IMR-90 (cell line): ENCODE results near the gene CANX. TPM values are rescaled to one million over a fixed set of nuclear protein-coding genes. Genes with fewer than 3 reads are reported as not detected.
A peak's percentile ranks its signal among the peaks of the same experiment; 100 is the strongest.

Source experiments
- ATAC-seq: fragments of 200-7000 bp; cut with Tn5 transposase; 2 replicates; pipeline ENCODE4 v1.9.1; 2020; ENCODE audit warnings: low read depth, mild to moderate bottlenecking, moderate library complexity
- BruUV-seq: library from RNA; stranded (reverse); fragments of 400-500 nt; replicated peaks from 2 replicates; lab custom pipeline; 2021; lab: Mats Ljungman, UMichigan
- CTCF ChIA-PET: fragments of 300-600 bp; formaldehyde crosslinking; extraction: SDS; loops from one replicate; lab custom pipeline; 2021; ENCODE audit warnings: antibody characterized with exemption; lab: Yijun Ruan, JAX
- POLR2A ChIA-PET: fragments of 300-600 bp; sonication (Branson Sonifier 250); formaldehyde crosslinking; loops from one replicate; lab custom pipeline; 2022; ENCODE audit warnings: antibody characterized with exemption; ENCODE audit not compliant: unreplicated experiment; lab: Charles Lee
- DNase-seq: peaks from one replicate; pipeline ENCODE4 v3.0.0; 2013
- H2AFZ ChIP-seq: replicated peaks from 2 replicates; pipeline ENCODE3; 2013; ENCODE audit warnings: low read length, mild to moderate bottlenecking; ENCODE audit not compliant: poor library complexity
- H2AK5ac ChIP-seq: 2 replicates; pipeline ENCODE4 v1.6.1; 2013; ENCODE audit warnings: low read depth, low read length, inconsistent platforms
- H2AK9ac ChIP-seq: replicated peaks from 2 replicates; pipeline ENCODE3; 2013; ENCODE audit warnings: mild to moderate bottlenecking, low read depth, low read length, moderate library complexity; ENCODE audit not compliant: poor library complexity
- H2BK120ac ChIP-seq: 2 replicates; pipeline ENCODE4 v1.6.1; 2013; ENCODE audit warnings: low read depth, low read length, inconsistent platforms
- H2BK15ac ChIP-seq: 3 replicates; pipeline ENCODE4 v1.6.1; 2013; ENCODE audit warnings: low read depth, low read length, inconsistent platforms
- H2BK20ac ChIP-seq: 2 replicates; pipeline ENCODE4 v1.6.1; 2013; ENCODE audit warnings: low read depth, mild to moderate bottlenecking, inconsistent platforms, low read length, moderate library complexity
- H2BK5ac ChIP-seq: 2 replicates; pipeline ENCODE4 v1.6.1; 2013; ENCODE audit warnings: mild to moderate bottlenecking, low read depth, low read length, inconsistent platforms; ENCODE audit not compliant: poor library complexity, severe bottlenecking
- H3K14ac ChIP-seq: replicated peaks from 2 replicates; pipeline ENCODE4 v1.6.1; 2013; ENCODE audit warnings: low read depth, low read length, inconsistent platforms
- H3K18ac ChIP-seq: 2 replicates; pipeline ENCODE4 v1.6.1; 2013; ENCODE audit warnings: low read depth, low read length, control low read depth
- H3K23ac ChIP-seq: 2 replicates; pipeline ENCODE4 v1.6.1; 2013; ENCODE audit warnings: low read depth, low read length, inconsistent platforms
- H3K27ac ChIP-seq: 2 replicates; pipeline ENCODE4 v1.5.1; 2013; ENCODE audit warnings: mild to moderate bottlenecking, control low read depth, low read length; ENCODE audit not compliant: insufficient read depth
- H3K27me3 ChIP-seq: 2 replicates; pipeline ENCODE4 v1.6.1; 2013; ENCODE audit warnings: low read length; ENCODE audit not compliant: control insufficient read depth, insufficient read depth
- H3K36me3 ChIP-seq: 2 replicates; pipeline ENCODE4 v1.6.1; 2013; ENCODE audit warnings: low read length, mixed read lengths; ENCODE audit not compliant: control insufficient read depth, insufficient read depth
- H3K4ac ChIP-seq: 2 replicates; pipeline ENCODE4 v1.6.1; 2013; ENCODE audit warnings: low read depth, low read length, inconsistent platforms
- H3K4me1 ChIP-seq: 2 replicates; pipeline ENCODE4 v1.6.1; 2013; ENCODE audit warnings: low read length, mixed read lengths; ENCODE audit not compliant: control insufficient read depth, insufficient read depth
- H3K4me2 ChIP-seq: 2 replicates; pipeline ENCODE4 v1.6.1; 2013; ENCODE audit warnings: low read depth, mild to moderate bottlenecking, control low read depth, low read length, moderate library complexity
- H3K4me3 ChIP-seq: 2 replicates; pipeline ENCODE4 v1.5.1; 2013; ENCODE audit warnings: low read depth, mild to moderate bottlenecking, control low read depth, low read length, moderate library complexity; ENCODE audit not compliant: insufficient read depth
- H3K56ac ChIP-seq: 2 replicates; pipeline ENCODE4 v1.6.1; 2013; ENCODE audit warnings: low read length, inconsistent platforms; ENCODE audit not compliant: insufficient read depth; ENCODE audit errors: extremely low read depth
- H3K79me1 ChIP-seq, 2 experiments: 2 replicates each; pipeline ENCODE4 v1.6.1; 2013; ENCODE audit warnings: low read length in 2 of 2, inconsistent platforms in 1 of 2, low read depth in 1 of 2
- H3K9ac ChIP-seq: 2 replicates; pipeline ENCODE4 v1.6.1; 2013; ENCODE audit warnings: low read depth, low read length, control low read depth
- H3K9me1 ChIP-seq: 2 replicates; pipeline ENCODE4 v1.6.1; 2013; ENCODE audit warnings: low read length, inconsistent platforms; ENCODE audit not compliant: insufficient read depth
- H3K9me3 ChIP-seq: 2 replicates; pipeline ENCODE4 v1.6.1; 2013; ENCODE audit warnings: low read length; ENCODE audit not compliant: control insufficient read depth, insufficient read depth
- H4K20me1 ChIP-seq: 2 replicates; pipeline ENCODE4 v1.6.1; 2013; ENCODE audit warnings: low read length, inconsistent platforms; ENCODE audit not compliant: insufficient read depth
- H4K5ac ChIP-seq: 2 replicates; pipeline ENCODE4 v1.6.1; 2013; ENCODE audit warnings: mild to moderate bottlenecking, low read depth, low read length, control low read depth
- H4K8ac ChIP-seq, 2 experiments: 2 replicates each; pipeline ENCODE4 v1.6.1; 2013; ENCODE audit warnings: low read depth in 2 of 2, low read length in 2 of 2, control low read depth in 1 of 2, inconsistent platforms in 1 of 2
- H4K91ac ChIP-seq: 2 replicates; pipeline ENCODE4 v1.6.1; 2013; ENCODE audit warnings: low read depth, low read length, inconsistent platforms; ENCODE audit not compliant: insufficient read depth
- BHLHE40 ChIP-seq: fragments of 150-350 bp; IDR thresholded peaks from 2 replicates; pipeline ENCODE4 v1.6.1; 2016; ENCODE audit warnings: mild to moderate bottlenecking, low read depth, low read length
- CEBPB ChIP-seq: IDR thresholded peaks from 2 replicates; pipeline ENCODE4 v1.6.1; 2012; ENCODE audit warnings: low read depth, low read length, improper control_type of control experiment
- CHD1 ChIP-seq: IDR thresholded peaks from 2 replicates; pipeline ENCODE4 v1.6.1; 2012; ENCODE audit warnings: low read depth, low read length, improper control_type of control experiment
- FOS ChIP-seq: fragments of 150-350 bp; IDR thresholded peaks from 2 replicates; pipeline ENCODE4 v1.6.1; 2016; ENCODE audit warnings: low read depth, low read length
- MAFK ChIP-seq: IDR thresholded peaks from 2 replicates; pipeline ENCODE4 v1.6.1; 2012; ENCODE audit warnings: low read depth, low read length, improper control_type of control experiment
- MAZ ChIP-seq: IDR thresholded peaks from 2 replicates; pipeline ENCODE4 v1.6.1; 2012; ENCODE audit warnings: low read depth, mild to moderate bottlenecking, low read length, improper control_type of control experiment, moderate library complexity, borderline replicate concordance
- MXI1 ChIP-seq: IDR thresholded peaks from 2 replicates; pipeline ENCODE4 v1.6.1; 2012; ENCODE audit warnings: low read depth, mild to moderate bottlenecking, low read length, moderate library complexity, borderline replicate concordance
- NFE2L2 ChIP-seq: fragments of 150-350 bp; IDR thresholded peaks from 2 replicates; pipeline ENCODE4 v1.6.1; 2016; ENCODE audit warnings: low read depth, mild to moderate bottlenecking, low read length
- POLR2A ChIP-seq: IDR thresholded peaks from 2 replicates; pipeline ENCODE4 v1.6.1; 2012; ENCODE audit warnings: mild to moderate bottlenecking, low read depth, low read length
- RAD21 ChIP-seq: IDR thresholded peaks from 2 replicates; pipeline ENCODE4 v1.6.1; 2012; ENCODE audit warnings: low read length, improper control_type of control experiment
- RCOR1 ChIP-seq: IDR thresholded peaks from 2 replicates; pipeline ENCODE4 v1.6.1; 2012; ENCODE audit warnings: mild to moderate bottlenecking, low read length, improper control_type of control experiment; ENCODE audit not compliant: insufficient replicate concordance
- RFX5 ChIP-seq: IDR thresholded peaks from 2 replicates; pipeline ENCODE4 v1.8.0; 2012; ENCODE audit warnings: low read depth, mild to moderate bottlenecking, low read length, moderate library complexity
- SMC3 ChIP-seq: fragments of 150-350 bp; IDR thresholded peaks from 2 replicates; pipeline ENCODE4 v1.6.1; 2016; ENCODE audit warnings: low read depth, mild to moderate bottlenecking, antibody characterized with exemption, low read length, moderate library complexity
- WGBS, 2 experiments: methylation state at CpG; one replicate each; pipeline versions ENCODE4 v1.1.5 to v1.1.7; 2013; ENCODE audit warnings: missing lambda C conversion rate in 2 of 2; ENCODE audit not compliant: insufficient read length in 1 of 2; ENCODE audit errors: extremely low coverage in 2 of 2; 5-methylcytosine and 5-hydroxymethylcytosine counted together
- dilution Hi-C: fragments of 300-500 bp; cut with HindIII; formaldehyde crosslinking; loops from one replicate; pipeline ENCODE4 v1.14.3; 2018; ENCODE audit warnings: low sequenced_read_pairs; ENCODE audit not compliant: unreplicated experiment
- in situ Hi-C: fragments of 300-500 bp; cut with MboI; formaldehyde crosslinking; loops from 3 replicates; pipeline ENCODE4 v1.14.3; 2019; ENCODE audit warnings: low sequenced_read_pairs, inconsistent platforms, mixed read lengths
- intact Hi-C: fragments of 100-400 bp; cut with micrococcal nuclease; formaldehyde crosslinking; loops from 2 replicates; pipeline ENCODE4 v1.10.0; 2022
- polyA plus RNA-seq, 3 experiments: library from polyadenylated mRNA; depleted of rRNA; stranded (reverse); fragments of >200 nt; gene quantifications; 2 replicates each; pipeline ENCODE4 v1.2.3, GENCODE V29; 2012; ENCODE audit warnings: low replicate concordance in 1 of 3
- total RNA-seq: library from RNA; depleted of rRNA; stranded (reverse); fragments of >200 nt; gene quantifications from 2 replicates; pipeline ENCODE4 v1.2.3, GENCODE V29; 2012
- TF ChIP-seq, protein P1 (sequence below): conservative IDR thresholded peaks from 2 replicates; pipeline ENCODE4 v1.5.1; 2012; ENCODE audit warnings: mild to moderate bottlenecking, low read depth, low read length, improper control_type of control experiment
- TF ChIP-seq, protein P2 (sequence below): fragments of 150-350 bp; IDR thresholded peaks from 2 replicates; pipeline ENCODE4 v1.6.1; 2017; ENCODE audit warnings: mild to moderate bottlenecking, antibody characterized with exemption, low read length, low read depth
- TF ChIP-seq, protein P3 (sequence below): fragments of 150-350 bp; IDR thresholded peaks from 2 replicates; pipeline ENCODE4 v1.6.1; 2016; ENCODE audit warnings: low read depth, mild to moderate bottlenecking, low read length, moderate library complexity, borderline replicate concordance

The CANX gene
- total and polyA plus RNA-seq, 2 of the 4 experiments (the other 2 are of a cell fraction), result 216 to 345 TPM

DNA sequence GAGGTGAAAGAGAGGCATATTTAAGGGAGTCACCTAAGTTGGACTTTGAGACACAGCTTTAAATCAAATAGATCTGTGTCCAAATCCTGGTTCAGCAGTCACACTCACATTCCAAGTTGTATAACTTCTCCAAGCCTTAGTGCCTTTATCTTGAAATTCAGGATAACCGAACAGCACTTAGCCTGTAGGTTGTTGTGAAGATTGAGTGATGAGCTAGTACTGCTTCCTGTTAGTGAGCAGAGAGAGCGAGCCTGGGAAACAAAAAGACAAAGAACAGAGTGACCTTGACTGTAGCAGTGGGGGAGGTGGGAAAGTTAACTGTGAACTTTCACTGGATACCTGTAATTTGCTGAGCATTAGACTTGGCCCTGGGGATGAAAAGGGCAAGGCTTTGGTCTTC, 56.3 kb downstream of the CANX start:
- Histone ChIP-seq H3K14ac (no peak overlapping the region), H3K4me3 (no peak overlapping the region), H3K56ac (no peak overlapping the region), H4K8ac (no peak overlapping the region), H3K27ac (no peak overlapping the region), H2BK5ac (no peak overlapping the region), H3K79me1 (peaks cover 21 to 74% of the 10 kb centered on the region in 2 experiments), H4K20me1 (peaks cover 84% of the 10 kb centered on the region), H3K9me1 (peaks cover 13% of the 10 kb centered on the region), H2BK20ac (no peak overlapping the region), H3K4me1 (peaks cover 6% of the 10 kb centered on the region), H2AK5ac (0 out of 2 replicates have a peak overlapping the region, but pooled peaks have one; percentile 2), H3K4me2 (0 out of 2 replicates have a peak overlapping the region, but pooled peaks have one; percentile 50), H3K27me3 (no peaks in the 10 kb centered on the region), H3K4ac (no peak overlapping the region), H4K5ac (no peak overlapping the region), H3K23ac (peak overlapping the region; percentile 54), H2BK120ac (no peak overlapping the region), H2AFZ (no peak overlapping the region), H4K91ac (no peak overlapping the region), H2AK9ac (no peak overlapping the region), H3K9me3 (no peaks in the 10 kb centered on the region), H3K18ac (no peak overlapping the region), H2BK15ac (no peak overlapping the region), H3K9ac (no peak overlapping the region), H3K36me3 (peaks cover 3% of the 10 kb centered on the region)
- WGBS, 2 experiments, result no CpG with 5 or more reads among the region's 2 CpGs
- CTCF ChIA-PET, result interaction anchor here (0.6 to 1.6 kb wide), 3 partner anchors 8 to 287 kb away, joined by 3 to 4 read pairs (median 3); no protein-coding TSS in a partner anchor
- no TSS peak for BruUV-seq
- POLR2A ChIA-PET, result interaction anchor here (0.6 kb wide), 1 partner anchor 65 kb away, joined by 4 read pairs; the partner anchor contains the start of gene SQSTM1
- intact Hi-C loops, result no loop called here
- DNase-seq, result no peak
- dilution Hi-C loops, result no loop called here
- TF ChIP-seq, protein P1, sequence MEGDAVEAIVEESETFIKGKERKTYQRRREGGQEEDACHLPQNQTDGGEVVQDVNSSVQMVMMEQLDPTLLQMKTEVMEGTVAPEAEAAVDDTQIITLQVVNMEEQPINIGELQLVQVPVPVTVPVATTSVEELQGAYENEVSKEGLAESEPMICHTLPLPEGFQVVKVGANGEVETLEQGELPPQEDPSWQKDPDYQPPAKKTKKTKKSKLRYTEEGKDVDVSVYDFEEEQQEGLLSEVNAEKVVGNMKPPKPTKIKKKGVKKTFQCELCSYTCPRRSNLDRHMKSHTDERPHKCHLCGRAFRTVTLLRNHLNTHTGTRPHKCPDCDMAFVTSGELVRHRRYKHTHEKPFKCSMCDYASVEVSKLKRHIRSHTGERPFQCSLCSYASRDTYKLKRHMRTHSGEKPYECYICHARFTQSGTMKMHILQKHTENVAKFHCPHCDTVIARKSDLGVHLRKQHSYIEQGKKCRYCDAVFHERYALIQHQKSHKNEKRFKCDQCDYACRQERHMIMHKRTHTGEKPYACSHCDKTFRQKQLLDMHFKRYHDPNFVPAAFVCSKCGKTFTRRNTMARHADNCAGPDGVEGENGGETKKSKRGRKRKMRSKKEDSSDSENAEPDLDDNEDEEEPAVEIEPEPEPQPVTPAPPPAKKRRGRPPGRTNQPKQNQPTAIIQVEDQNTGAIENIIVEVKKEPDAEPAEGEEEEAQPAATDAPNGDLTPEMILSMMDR, result no peak
- no peak for TF ChIP-seq POLR2A
- no peak for TF ChIP-seq NFE2L2
- TF ChIP-seq, protein P2, sequence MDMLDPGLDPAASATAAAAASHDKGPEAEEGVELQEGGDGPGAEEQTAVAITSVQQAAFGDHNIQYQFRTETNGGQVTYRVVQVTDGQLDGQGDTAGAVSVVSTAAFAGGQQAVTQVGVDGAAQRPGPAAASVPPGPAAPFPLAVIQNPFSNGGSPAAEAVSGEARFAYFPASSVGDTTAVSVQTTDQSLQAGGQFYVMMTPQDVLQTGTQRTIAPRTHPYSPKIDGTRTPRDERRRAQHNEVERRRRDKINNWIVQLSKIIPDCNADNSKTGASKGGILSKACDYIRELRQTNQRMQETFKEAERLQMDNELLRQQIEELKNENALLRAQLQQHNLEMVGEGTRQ, result no peak
- TF ChIP-seq MXI1, result no peak
- no peak for TF ChIP-seq RAD21
- TF ChIP-seq MAZ, result no peak
- TF ChIP-seq MAFK, result no peak
- TF ChIP-seq, protein P3, sequence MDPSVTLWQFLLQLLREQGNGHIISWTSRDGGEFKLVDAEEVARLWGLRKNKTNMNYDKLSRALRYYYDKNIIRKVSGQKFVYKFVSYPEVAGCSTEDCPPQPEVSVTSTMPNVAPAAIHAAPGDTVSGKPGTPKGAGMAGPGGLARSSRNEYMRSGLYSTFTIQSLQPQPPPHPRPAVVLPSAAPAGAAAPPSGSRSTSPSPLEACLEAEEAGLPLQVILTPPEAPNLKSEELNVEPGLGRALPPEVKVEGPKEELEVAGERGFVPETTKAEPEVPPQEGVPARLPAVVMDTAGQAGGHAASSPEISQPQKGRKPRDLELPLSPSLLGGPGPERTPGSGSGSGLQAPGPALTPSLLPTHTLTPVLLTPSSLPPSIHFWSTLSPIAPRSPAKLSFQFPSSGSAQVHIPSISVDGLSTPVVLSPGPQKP, result no peak
- no peak for TF ChIP-seq BHLHE40
- no peak for TF ChIP-seq CHD1
- TF ChIP-seq RFX5, result no peak
- no peak for TF ChIP-seq RCOR1
- no peak for TF ChIP-seq SMC3
- no peak for TF ChIP-seq FOS
- no peak for TF ChIP-seq CEBPB
- in situ Hi-C loops, result no loop called here
- peak; percentile 44 for ATAC-seq
